Body of pancreas (tissue), 4 donors: ENCODE data around the gene KLHL36.

ENCODE experiments used
- CTCF ChIP-seq, 7 experiments: fragments of 450-650 bp in 4 of 7; fragments of 200-600 bp in 3 of 7; sonication (generic) in 3 of 7; IDR thresholded peaks; one replicate each; pipeline ENCODE4 v1.5.1; 2016 to 2019; ENCODE audit warnings: antibody characterized with exemption in 7 of 7
- POLR2A ChIP-seq, 3 donors: fragments of 450-650 bp; IDR thresholded peaks; one replicate each; pipeline ENCODE4 v1.6.1; 2016; ENCODE audit warnings: antibody characterized with exemption in 3 of 3, mild to moderate bottlenecking in 2 of 3

GRCh38 chr16:84609563-84610177, 38.6 kb upstream of the KLHL36 start:
- TF ChIP-seq POLR2A (IDR thresholded peaks at IDR 0.05) (no peak), CTCF (IDR thresholded peaks at IDR 0.05) (no peak)
